ENCODE results near the gene TCF19.
"Not testable (repeated sequence)": the region's sequence is repeated elsewhere in the genome, so short reads cannot be mapped to it uniquely, and the experiment has no call there.

TCF19 gene

DNA sequence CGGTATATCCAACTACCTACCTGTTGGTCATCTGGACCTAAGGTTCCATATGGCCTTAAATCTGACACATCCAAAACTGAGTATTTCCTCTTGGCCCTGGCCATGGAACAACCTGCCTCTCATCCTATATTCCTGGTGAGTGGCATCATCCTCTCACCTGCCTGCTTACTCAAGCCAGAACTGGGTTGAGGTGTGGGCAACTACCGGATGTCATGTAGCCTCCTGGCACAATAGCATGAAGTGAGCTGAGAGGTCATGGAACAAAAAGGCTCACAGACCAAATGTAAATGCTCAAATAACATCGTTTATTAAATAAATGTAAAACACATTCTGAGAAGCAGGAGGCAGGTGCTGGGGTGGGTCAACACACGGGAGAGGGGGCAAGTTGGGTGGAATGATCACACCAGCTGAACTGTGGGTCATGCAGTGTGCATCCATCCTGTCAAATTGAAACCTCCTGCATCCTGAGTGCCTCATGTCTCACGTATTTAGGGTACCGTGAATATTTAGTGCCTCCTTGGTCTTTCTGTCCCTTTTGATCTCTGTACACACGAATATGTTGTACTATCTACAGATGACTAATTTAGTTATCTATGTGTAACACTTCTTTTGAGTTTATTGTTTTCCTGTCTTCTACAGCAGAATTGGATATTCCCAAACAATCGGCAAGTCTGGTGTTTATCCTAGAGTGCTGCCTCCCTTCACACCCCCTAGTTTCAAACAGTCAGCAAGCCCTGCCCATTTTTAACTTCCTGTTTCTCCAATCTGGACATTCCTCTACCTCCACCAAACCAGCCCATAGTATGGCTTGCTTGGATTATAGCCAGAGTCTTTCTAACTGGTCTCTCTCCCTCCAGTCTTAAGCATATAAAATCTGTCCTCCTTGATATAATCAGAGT, 20.0 kb downstream of the TCF19 start:
- in situ Hi-C loops (cut with MboI; ENCODE audit: low sequenced_read_pairs), result no loop called here

DNA sequence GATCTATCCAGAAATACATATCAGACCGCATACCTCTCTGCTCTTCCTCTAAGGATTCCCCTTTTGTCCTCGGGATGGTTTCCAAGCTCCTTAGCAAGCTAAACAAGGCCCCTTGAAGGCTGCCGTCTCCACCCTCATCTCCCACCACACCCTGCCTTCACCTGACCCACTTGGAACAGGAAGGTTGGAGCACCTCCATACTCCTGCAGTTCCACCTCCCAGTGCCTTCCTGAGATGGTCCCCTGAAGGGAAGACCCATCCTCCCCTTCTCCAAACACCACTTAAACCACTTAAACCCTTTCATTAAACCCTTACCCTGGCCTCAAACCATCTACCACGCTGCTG, 20.6 kb downstream of the TCF19 start:
- in situ Hi-C loops (cut with MboI; ENCODE audit: low sequenced_read_pairs), result no loop called here

- in situ Hi-C loops (cut with MboI; ENCODE audit: low sequenced_read_pairs), result no loop called here
Measured at GRCh38 chr6:31179896-31180295, 21.5 kb downstream of the TCF19 start.

DNA sequence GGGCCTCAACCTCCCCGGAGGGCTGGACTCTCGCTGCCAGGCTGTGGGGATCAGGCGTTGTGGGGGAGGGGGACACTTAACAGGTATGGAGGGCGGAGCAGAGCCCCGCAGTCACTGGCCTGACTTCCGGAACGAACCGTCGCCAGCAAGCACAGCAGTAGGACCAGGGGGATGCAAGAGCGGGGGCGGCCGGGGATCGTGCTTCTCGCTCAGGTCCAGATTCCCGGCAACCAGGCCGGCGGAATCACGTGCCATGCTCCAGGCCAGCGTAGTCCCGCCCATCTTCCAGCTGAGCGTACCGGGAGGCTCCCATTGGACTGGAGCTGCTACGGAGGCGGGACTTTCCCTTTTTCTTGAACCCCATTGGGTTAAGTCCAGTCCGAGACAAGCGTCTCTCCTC, 22.1 kb downstream of the TCF19 start:
- in situ Hi-C loops (cut with MboI; ENCODE audit: low sequenced_read_pairs), result no loop called here

DNA sequence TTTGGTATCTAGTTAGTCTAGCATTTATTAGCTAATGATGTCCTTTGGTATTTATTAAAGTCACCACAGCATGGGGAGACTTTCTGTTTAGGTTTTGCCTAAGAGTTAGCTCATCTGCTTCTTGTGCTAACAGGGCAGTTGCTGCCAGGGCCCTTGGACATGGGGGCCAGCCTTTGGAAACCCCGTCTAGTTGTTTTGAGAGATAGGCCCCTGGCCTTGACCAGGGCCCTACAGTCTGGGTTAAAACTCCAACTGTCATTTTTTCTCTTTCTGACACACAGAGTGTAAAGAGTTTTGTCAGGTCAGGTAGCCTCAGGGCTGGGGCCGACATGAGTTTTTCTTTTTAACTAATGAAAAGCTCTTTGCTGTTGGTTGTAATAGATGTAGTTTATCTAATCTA, 24.9 kb downstream of the TCF19 start:
- in situ Hi-C loops (cut with MboI; ENCODE audit: low sequenced_read_pairs), result not testable (repeated sequence)

DNA sequence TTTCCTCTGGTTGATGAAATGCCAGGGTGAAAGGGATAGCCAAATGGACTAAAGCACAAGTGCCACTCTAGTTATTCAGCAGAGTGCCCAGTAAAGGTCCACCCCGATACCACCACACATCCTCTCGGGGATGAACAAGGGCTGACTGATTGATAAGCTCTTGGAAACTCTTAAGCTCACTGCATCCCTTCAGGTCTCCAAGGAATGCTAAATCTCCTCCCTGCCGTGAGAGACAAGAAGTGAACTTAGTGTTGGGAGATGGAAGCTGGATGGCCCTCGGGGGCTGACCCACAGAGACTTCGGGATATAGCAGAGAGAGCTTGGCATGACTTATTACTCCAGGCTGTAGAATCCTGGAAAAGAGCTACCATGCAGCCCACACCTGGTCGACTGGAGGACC, 25.5 kb downstream of the TCF19 start:
- in situ Hi-C loops (cut with MboI; ENCODE audit: low sequenced_read_pairs), result not testable (repeated sequence)

- in situ Hi-C loops (cut with MboI; ENCODE audit: low sequenced_read_pairs), result not testable (repeated sequence)
Measured at GRCh38 chr6:31185695-31186051, 27.3 kb downstream of the TCF19 start.

- in situ Hi-C loops (cut with MboI; ENCODE audit: low sequenced_read_pairs), result no loop called here
Measured at GRCh38 chr6:31186052-31186734, 27.8 kb downstream of the TCF19 start.

DNA sequence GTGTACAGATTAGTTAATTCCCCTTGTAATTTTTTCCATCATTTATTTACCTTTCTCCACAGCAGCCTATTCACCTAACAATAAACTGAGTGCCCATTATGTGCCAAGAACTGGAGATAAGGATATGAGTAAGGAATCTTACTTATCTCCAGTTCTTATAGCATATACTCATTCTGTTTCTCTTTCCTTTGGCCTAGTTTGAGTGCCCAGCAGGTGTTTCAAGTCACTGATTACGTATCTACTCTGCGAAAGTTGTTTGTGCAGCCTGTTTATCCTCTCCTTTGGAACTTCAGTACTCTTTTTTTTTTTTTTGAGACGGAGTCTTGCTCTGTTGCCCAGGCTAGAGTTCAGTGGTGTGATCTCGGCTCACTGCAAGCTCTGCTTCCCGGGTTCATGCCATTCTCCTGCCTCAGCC, 29.4 kb downstream of the TCF19 start:
- in situ Hi-C loops (cut with MboI; ENCODE audit: low sequenced_read_pairs), result no loop called here

DNA sequence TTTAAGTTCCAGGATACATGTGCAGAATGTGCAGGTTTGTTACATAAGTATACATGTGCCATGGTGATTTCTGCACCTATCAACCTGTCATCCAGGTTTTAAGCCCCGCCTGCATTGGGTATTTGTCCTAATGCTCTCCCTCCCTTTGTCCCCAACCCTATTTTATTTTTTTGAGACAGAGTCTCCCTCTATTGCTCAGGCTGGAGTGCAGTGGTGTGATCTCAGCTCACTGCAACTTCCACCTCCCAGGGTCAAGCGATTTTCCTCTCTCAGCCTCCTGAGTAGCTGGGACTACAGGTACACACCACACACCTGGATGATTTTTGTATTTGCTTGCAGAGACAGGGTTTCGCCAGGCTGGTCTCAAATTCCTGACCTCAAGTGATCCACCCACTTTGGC, 30.8 kb downstream of the TCF19 start:
- in situ Hi-C loops (cut with MboI; ENCODE audit: low sequenced_read_pairs), result not testable (repeated sequence)

DNA sequence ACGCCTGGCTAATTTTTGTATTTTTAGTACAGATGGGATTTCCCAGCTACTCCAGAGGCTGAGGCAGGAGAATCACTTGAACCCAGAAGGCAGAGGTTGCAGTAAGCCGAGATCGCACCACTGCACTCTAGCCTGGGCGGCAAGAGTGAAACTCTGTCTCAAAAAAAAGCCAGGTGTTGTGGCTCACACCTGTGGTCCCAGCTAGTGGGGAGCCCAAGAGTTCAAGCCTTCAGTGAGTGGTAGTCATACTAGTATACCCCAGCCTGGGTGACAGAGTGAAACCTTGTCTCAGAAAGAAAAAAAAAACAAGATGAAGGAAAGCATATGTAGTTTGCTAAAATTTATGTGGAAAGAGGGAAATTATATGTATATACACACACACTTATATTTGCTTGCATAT, 32.1 kb downstream of the TCF19 start:
- in situ Hi-C loops (cut with MboI; ENCODE audit: low sequenced_read_pairs), result loop anchor here (5.0 to 10.0 kb wide), 2 partner anchors 53 to 174 kb away; partner anchors contain the start of gene PSORS1C2

DNA sequence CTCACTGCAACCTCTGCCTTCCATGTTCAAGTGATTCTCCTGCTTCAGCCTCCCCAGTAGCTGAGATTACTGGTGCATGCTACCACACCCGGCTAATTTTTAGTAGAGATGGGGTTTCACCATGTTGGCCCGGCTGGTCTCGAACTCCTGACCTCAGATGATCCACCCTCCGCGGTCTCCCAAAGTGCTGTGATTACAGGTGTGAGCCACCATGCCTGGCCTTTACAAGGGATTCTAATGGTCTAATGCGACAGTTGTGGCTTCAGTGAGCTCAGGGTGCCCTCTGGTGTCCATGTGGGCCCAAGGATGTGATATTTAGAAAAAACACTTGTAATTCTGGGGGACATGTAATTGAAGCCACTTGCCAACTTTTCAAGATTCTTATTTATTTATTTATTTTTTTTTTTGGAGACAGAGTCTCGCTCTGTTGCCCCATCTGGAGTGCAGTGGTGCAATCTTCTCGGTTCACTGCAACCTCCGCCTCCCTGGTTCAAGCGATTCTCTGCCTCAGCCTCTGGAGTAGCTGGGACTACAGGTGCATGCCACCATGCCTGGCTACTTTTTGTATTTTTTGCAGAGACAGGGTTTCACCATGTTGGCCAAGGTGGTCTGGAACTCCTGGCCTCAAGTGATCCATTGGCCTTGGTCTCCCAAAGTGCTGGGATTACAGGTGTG, 34.2 kb downstream of the TCF19 start:
- in situ Hi-C loops (cut with MboI; ENCODE audit: low sequenced_read_pairs), result loop anchor here (5.0 to 10.0 kb wide), 2 partner anchors 55 to 172 kb away; partner anchors contain the start of gene PSORS1C2

GRCh38 chr6:31193206-31193605, 34.8 kb downstream of the TCF19 start:
- in situ Hi-C loops (cut with MboI; ENCODE audit: low sequenced_read_pairs), result loop anchor here (5.0 to 10.0 kb wide), 2 partner anchors 56 to 172 kb away; partner anchors contain the start of gene PSORS1C2

DNA sequence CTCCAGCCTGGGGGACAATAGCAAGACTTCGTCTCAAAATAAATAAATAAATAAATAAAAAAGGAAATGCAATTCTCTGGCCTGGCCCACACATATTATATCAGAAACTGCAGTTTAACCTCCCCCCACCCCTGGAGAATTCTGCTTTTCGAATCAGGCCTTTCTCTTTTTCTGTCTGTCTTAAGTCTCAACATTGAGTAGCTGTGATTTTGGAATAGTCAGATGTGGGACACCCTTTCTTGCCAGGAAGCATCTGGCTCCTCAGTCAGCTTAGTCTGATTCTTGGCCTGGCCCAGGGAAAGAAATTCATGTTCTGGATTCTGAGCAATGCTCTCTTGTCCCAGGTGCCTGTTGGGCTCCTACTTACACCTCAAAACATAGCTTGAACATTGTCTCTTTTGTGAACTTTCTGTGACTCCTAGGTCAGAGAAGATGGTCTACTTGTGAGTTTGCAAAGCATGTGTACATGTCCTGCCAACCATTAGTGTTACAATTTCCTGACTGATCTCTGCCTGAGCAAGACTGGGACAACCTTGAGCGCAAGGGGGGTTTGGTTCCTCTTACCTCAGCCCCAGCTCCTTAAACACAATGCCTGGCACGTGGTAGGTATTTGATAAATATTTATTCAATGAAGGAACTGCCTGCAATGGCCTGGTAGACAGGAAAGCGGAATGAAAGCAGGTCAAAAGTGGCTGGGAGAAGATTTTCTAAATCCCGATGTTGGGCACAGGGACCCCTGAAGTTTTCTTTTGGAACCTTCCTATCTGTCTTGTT, 35.9 kb downstream of the TCF19 start:
- in situ Hi-C loops (cut with MboI; ENCODE audit: low sequenced_read_pairs), result loop anchor here (5.0 to 10.0 kb wide), 2 partner anchors 57 to 171 kb away; partner anchors contain the start of gene PSORS1C2

DNA sequence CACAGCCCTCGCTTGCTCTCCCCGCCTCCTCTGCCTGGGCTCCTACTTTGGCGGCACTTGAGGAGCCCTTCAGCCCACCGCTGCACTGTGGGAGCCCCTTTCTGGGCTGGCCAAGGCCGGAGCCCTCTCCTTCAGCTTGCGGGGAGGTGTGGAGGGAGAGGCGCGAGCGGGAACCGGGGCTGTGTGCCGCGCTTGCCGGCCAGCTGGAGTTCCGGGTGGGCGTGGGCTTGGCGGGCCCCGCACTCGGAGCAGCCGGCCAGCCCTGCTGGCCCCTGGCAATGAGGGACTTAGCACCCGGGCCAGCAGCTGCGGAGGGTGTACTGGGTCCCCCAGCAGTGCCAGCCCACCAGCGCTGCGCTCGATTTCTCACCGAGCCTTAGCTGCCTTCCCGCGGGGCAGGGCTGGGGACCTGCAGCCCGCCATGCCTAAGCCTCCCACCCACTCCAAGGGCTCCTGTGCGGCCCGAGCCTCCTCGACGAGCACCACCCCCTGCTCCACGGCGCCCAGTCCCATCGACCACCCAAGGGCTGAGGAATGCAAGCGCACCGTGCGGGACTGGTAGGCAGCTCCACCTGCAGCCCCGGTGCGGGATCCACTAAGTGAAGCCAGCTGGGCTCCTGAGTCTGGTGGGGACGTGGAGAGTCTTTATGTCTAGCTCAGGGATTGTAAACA, 37.1 kb downstream of the TCF19 start:
- in situ Hi-C loops (cut with MboI; ENCODE audit: low sequenced_read_pairs), result loop anchor here (10.0 kb wide), 1 partner anchor 169 kb away; no protein-coding TSS in a partner anchor

DNA sequence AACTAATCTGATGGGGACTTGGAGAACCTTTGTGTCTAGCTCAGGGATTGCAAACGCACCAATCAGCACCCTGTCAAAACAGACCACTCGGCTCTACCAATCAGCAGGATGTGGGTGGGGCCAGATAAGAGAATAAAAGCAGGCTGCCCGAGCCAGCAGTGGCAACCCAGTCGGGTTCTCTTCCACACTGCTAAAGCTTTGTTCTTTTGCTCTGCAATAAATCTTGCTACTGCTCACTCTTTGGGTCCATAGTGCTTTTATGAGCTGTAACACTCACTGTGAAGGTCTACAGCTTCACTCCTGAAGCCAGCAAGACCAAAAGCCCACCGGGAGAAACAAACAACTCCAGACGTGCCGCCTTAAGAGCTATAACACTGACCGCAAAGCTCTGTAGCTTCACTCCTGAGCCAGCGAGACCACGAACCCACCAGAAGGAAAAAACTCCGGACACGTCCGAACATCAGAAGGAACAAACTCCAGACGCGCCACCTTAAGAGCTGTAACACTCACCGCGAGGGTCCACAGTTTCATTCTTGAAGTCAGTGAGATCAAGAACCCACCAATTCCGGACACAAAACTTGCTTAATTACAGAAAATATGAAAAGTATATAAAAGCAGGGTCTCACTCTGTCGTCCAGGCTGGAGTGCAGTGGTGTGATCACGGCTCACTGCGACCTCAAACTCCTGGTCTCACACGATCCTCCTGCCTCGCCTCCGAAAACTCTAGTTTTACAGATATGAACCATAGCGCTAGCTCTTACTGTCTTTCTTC, 38.0 kb downstream of the TCF19 start:
- in situ Hi-C loops (cut with MboI; ENCODE audit: low sequenced_read_pairs), result loop anchor here (10.0 kb wide), 1 partner anchor 168 kb away; no protein-coding TSS in a partner anchor

GRCh38 chr6:31197559-31198305, 39.3 kb downstream of the TCF19 start:
- in situ Hi-C loops (cut with MboI; ENCODE audit: low sequenced_read_pairs), result loop anchor here (10.0 kb wide), 1 partner anchor 167 kb away; no protein-coding TSS in a partner anchor

DNA sequence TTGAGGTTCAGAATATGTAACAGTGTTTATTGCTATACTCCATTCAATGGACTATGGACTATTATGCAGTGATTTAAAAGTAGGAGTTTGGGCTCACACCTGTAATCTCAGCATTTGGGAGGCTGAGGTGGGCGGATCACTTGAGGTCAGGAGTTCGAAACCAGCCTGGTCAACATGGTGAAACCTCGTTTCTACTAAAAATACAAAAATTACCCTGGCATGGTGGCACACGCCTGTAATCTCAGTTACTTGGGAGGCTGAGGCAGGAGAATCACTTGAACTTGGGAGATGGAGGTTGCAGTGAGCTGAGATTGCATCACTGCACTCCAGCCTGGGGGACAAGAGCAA, 40.7 kb downstream of the TCF19 start:
- in situ Hi-C loops (cut with MboI; ENCODE audit: low sequenced_read_pairs), result loop anchor here (10.0 kb wide), 1 partner anchor 166 kb away; no protein-coding TSS in a partner anchor

Measured in HL-60/S4 treated with retinoic acid at 250 ng/mL for 4 days and 3 days (cell line).